ENCODE data around the gene ZNF423.

- TF ChIP-seq POLR2A (IDR thresholded peaks at IDR 0.05; ENCODE audit: low read depth, low read length), result no peak
- no peak for TF ChIP-seq TAF1 (IDR thresholded peaks at IDR 0.05; ENCODE audit: low read depth, low read length)
- no peak for TF ChIP-seq POLR2AphosphoS5 (IDR thresholded peaks at IDR 0.05; ENCODE audit: low read depth, low read length)
- no peak for TF ChIP-seq PAX5 (IDR thresholded peaks at IDR 0.05; ENCODE audit: insufficient read depth, low read length, severe bottlenecking)
- no peak for TF ChIP-seq SPI1 (IDR thresholded peaks at IDR 0.05; ENCODE audit: low read depth, low read length)
- TF ChIP-seq POU2F2 (IDR thresholded peaks at IDR 0.05; ENCODE audit: low read depth, low read length), result no peak
These were observed 339.4 kb downstream of the ZNF423 start for GRCh38 chr16:49516382-49517036.

Measured in GM12891 (cell line).